22Rv1 (cell line): ENCODE data around the gene MSGN1.

Experiments
- H3K27ac ChIP-seq: fragments of 450-650 bp; 2 replicates; pipeline ENCODE4 v1.5.1; 2017
- ZFX ChIP-seq: fragments of 450-650 bp; IDR thresholded peaks from 2 replicates; pipeline ENCODE4 v1.6.1; 2017; ENCODE audit warnings: antibody characterized with exemption, borderline replicate concordance
- TF ChIP-seq, protein P1 (sequence below): fragments of 450-650 bp; IDR thresholded peaks from 2 replicates; pipeline ENCODE4 v1.5.1; 2017; ENCODE audit warnings: mild to moderate bottlenecking

Gene MSGN1

DNA sequence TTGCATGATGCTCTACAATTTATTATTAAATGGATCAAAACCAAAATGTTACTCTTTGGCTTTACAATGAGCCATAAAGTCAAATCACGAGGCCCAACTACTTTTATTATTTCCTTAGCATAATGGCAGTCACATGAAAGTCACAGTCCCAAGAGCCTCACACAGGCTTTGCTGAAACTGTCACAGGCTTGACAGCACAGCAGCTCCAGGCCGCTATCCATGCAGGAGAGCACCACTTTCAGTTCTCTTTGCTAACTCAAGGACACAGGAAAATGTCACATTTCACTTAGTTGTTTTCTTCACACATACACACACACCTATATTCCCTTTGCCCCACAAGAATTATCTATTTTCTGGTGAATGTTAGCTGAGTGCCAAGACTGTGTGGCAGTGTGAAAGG lies 11.1 kb upstream of the MSGN1 start:
- H3K27ac ChIP-seq = no peak overlapping the region
- TF ChIP-seq, protein P1, sequence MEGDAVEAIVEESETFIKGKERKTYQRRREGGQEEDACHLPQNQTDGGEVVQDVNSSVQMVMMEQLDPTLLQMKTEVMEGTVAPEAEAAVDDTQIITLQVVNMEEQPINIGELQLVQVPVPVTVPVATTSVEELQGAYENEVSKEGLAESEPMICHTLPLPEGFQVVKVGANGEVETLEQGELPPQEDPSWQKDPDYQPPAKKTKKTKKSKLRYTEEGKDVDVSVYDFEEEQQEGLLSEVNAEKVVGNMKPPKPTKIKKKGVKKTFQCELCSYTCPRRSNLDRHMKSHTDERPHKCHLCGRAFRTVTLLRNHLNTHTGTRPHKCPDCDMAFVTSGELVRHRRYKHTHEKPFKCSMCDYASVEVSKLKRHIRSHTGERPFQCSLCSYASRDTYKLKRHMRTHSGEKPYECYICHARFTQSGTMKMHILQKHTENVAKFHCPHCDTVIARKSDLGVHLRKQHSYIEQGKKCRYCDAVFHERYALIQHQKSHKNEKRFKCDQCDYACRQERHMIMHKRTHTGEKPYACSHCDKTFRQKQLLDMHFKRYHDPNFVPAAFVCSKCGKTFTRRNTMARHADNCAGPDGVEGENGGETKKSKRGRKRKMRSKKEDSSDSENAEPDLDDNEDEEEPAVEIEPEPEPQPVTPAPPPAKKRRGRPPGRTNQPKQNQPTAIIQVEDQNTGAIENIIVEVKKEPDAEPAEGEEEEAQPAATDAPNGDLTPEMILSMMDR = no peak
- TF ChIP-seq ZFX = no peak

DNA sequence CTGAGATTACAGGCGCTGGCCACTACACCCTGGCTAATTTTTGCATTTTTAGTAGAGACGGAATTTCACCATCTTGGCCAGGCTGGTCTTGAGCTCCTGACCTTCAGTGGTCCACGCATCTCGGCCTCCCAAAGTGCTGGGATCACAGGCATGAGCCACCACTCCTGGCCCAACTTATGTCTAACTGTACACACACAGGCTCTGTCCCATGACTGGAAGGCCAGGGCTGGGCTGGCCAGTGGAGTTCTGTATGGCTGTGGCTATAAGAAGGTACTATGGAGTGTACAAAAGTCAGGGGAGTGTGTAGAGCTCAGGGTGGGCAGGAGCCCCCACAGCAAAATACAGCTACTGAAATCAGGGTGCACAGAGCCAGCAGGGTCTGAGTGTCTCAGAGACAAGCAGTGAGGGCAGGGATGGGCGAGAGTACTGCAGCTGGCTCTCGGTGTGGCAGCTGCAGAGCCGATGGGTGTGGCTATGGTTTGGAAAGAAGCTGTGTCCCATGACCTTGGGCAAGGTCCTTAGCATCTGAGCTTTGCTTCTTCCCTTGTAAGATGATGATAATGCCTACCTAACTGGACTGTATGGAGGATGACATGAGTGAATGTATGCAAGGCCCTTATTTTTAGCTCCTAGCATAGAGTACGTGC lies 10.4 kb upstream of the MSGN1 start:
- no peak overlapping the region for H3K27ac ChIP-seq
- TF ChIP-seq ZFX = no peak
- TF ChIP-seq, protein P1 = no peak

DNA sequence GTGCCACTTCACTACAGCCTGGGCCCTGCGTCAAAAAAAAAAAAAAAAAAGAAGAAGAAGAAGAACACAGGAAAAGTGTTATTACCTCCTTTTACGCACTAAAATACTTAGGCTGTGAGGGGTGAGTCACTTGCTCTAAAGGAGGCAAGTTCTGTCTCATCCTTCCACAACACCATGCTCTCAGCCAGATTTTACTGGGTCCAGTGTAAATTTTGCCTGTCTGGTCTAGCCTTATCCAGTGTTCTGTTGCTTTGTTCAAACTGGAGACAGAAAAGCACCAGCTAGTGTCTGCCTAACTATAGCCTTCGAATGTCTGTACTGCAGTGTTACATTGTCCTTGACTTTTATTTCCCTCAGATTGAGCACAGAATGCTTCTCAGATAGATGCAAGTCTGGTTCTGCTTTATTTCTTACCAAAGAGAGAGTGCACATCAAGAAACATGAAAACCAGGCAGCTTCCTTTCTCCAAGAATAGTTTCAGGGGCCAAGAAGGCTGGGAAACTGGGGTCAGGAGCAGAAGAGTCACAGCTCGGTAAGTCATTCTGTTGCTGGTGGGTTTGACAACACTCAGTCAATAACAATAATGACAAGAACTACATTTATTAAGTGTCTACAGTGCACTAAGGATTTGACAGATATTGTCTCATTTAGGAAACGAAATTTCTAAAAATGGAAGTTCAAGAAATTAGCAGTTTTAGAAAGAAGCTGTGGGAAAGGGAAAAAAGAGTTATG lies 3.1 kb upstream of the MSGN1 start:
- no peak for TF ChIP-seq ZFX
- no peak overlapping the region for H3K27ac ChIP-seq

DNA sequence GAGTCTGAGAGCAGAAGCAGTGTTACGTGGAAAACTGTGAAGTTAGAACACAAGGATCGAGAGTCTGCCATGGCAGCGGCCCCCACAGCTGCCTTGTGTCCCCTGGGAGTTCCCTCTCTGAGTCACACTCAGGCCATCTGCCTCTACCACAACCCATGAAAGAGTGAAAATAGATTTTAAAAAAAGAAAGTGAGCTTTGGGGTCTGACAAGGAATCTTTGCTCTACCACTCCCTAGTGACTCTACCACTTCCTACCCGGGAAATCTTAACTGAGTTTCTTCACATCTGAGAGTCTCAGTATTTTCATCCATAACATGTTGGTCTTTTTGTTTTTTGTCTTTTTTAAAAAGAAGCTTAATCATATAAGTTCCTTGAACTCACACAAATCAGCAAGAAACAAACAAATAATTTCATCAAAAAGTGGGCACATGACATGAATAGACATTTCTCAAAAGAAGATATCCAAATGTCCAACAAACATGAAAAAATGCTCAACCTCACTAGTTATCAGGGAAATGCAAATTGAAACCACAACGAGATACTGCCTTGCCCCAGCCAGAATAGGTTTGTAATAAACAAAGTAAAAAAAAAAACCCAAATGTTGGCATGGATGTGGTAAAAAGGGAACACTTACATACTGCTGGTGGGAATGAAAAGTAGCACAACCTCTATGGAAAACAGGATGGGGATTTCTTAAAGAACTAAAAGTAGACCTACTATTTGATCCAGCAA lies 2.4 kb upstream of the MSGN1 start:
- TF ChIP-seq ZFX = no peak
- TF ChIP-seq, protein P1 = no peak
- no peak overlapping the region for H3K27ac ChIP-seq

DNA sequence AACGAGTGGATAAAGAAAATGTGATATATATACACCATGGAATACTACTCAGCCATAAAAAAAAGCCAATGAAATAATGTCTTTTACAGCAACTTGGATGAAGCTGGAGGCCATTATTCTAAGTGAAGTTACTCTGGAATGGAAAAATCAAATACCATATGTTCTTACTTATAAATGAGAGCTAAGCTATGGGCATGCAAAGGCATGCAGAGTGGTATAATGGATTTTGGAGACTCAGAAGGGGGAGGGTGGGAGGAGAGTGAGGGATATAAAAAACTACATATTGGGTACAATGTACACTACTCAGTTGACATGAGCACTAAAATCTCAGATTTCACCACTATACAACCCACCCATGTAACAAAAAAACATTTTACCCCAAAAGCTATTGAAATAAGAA lies 1.7 kb upstream of the MSGN1 start:
- H3K27ac ChIP-seq = no peak overlapping the region
- TF ChIP-seq ZFX = no peak
- TF ChIP-seq, protein P1 = no peak

DNA sequence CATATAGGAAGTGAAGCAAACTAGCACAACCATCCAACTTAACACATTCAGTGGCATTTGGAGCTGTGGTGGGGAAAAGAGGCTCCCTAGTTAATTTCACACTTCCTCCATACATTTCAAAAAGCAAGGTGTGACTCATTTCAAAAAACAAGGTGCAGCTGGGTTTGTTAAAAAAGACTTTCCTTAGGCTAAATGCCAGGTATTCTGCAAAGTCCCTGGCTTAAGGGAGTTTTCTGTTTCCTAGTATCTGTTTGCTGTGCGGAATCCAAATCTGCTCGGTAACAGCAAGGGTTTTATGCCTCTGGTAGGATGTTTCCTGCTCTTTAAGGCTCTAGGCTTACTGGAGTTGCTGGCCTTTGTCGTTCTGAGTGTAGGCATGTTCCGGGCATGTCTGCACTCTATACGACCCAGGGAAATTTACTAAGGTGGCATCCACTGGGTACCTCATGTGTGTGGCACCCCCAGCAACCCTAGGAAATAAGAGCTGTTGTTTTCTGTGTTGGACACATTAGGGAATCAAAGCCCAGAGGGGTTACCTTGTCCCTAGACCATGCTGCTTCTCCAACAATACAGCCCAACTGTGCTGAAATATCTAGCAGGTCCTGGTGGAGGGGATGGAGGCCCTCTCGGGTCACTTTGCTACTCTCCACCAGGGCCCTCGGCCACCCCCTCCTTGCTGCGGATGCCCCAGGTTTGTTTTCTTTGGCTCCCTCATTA lies 634 bp upstream of the MSGN1 start:
- TF ChIP-seq, protein P1 = no peak
- TF ChIP-seq ZFX = no peak
- H3K27ac ChIP-seq = no peak overlapping the region

DNA sequence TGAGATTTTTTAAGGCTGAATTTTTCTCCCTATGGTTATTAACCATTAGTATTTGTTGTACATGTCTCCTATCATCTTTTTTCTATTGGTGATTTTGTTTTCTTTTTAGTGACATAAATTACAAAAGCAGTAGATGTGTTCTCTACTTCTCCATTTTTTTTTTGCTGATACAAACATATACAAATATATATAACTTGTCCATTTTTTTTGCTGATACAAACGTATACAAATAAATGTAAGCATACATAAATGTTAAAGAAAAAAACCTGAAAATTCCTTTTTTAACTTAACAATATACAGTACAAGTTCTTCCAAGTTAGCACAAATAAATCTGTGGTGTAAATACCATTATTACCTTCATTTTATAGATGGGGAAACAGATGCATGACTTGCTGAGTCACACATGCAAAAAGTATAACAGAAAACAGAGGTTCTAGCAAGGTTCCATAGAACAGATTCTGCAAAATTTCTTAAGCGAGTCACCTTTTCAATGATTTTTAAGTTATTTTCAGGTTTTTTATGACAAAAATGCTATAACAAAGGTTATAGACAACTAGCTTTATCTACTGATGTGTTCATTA lies 2.1 kb downstream of the MSGN1 start:
- no peak overlapping the region for H3K27ac ChIP-seq
- no peak for TF ChIP-seq ZFX
- TF ChIP-seq, protein P1 = no peak
